ENCODE results near the gene GDI2. TPM values are rescaled to one million over a fixed set of nuclear protein-coding genes. Genes with fewer than 3 reads are reported as not detected.
"Not testable (repeated sequence)": the region's sequence is repeated elsewhere in the genome, so short reads cannot be mapped to it uniquely, and the experiment has no call there.

Gene GDI2
- total and polyA plus RNA-seq, 4 donors = 103 to 190 (median 155) TPM

GRCh38 chr10:5779730-5780129 lies 33.5 kb downstream of the GDI2 start:
- H3K27ac ChIP-seq (ENCODE audit: low read depth in 1 of 2, low read length in 2 of 2) = no peak overlapping the region

GRCh38 chr10:5777758-5778157 lies 35.5 kb downstream of the GDI2 start:
- WGBS = 96% methylated on average over 3 of the region's 3 CpGs
- H3K36me3 ChIP-seq (ENCODE audit: control insufficient read depth in 4 of 4, insufficient read depth in 3 of 4, low read depth in 1 of 4, low read length in 3 of 4) = peaks cover 6 to 28% (median 16%) of the 10 kb centered on the region in 4 donors
- DNase-seq (ENCODE audit: low spot score); H3K9me3 ChIP-seq (ENCODE audit: control insufficient read depth in 4 of 4, low read length in 3 of 4); H3K4me1 ChIP-seq (ENCODE audit: control insufficient read depth in 4 of 4, insufficient read depth in 4 of 4, low read length in 3 of 4); H3K9ac ChIP-seq (ENCODE audit: low read depth in 1 of 2, low read length in 2 of 2); H3K4me3 ChIP-seq (ENCODE audit: low read depth in 1 of 3, low read length in 3 of 3); H3K27ac ChIP-seq (ENCODE audit: low read depth in 1 of 2, low read length in 2 of 2); H3K27me3 ChIP-seq (ENCODE audit: control insufficient read depth in 4 of 4, insufficient read depth in 4 of 4, low read length in 3 of 4): not testable (repeated sequence)

More at GRCh38 chr10:5779730-5780129, 33.5 kb downstream of the GDI2 start:
- no peak for DNase-seq (ENCODE audit: low spot score)
- H3K4me3 ChIP-seq (ENCODE audit: low read depth in 1 of 3, low read length in 3 of 3) = no peak overlapping the region
- peaks cover 0 to 5% (median 0%) of the 10 kb centered on the region in 4 donors for H3K4me1 ChIP-seq (ENCODE audit: control insufficient read depth in 4 of 4, insufficient read depth in 4 of 4, low read length in 3 of 4)
- H3K36me3 ChIP-seq (ENCODE audit: control insufficient read depth in 4 of 4, insufficient read depth in 3 of 4, low read depth in 1 of 4, low read length in 3 of 4) = peaks cover 10 to 40% (median 27%) of the 10 kb centered on the region in 4 donors
- TF ChIP-seq TAF1 (conservative IDR thresholded peaks at IDR 0.05) (no peak), NR2F2 (IDR thresholded peaks at IDR 0.05) (no peak), CTCF (IDR thresholded peaks at IDR 0.05; ENCODE audit: low read depth, low read length, missing input control) (no peak), RAD21 (IDR thresholded peaks at IDR 0.05) (no peak), RXRA (IDR thresholded peaks at IDR 0.05) (no peak), GABPA (IDR thresholded peaks at IDR 0.05 in 1 of 2, conservative IDR thresholded peaks at IDR 0.05 in 1 of 2) (no peak), EGR1 (IDR thresholded peaks at IDR 0.05; ENCODE audit: low read depth in 2 of 2) (no peak), HNF4A (conservative IDR thresholded peaks at IDR 0.05) (no peak), ZBTB33 (IDR thresholded peaks at IDR 0.05) (no peak), SP1 (IDR thresholded peaks at IDR 0.05) (no peak), REST (IDR thresholded peaks at IDR 0.05) (no peak), MAX (IDR thresholded peaks at IDR 0.05) (no peak), FOXA2 (IDR thresholded peaks at IDR 0.05) (no peak), JUND (IDR thresholded peaks at IDR 0.05) (no peak), FOXA1 (IDR thresholded peaks at IDR 0.05) (no peak), HNF4G (IDR thresholded peaks at IDR 0.05) (no peak)
- 86% methylated on average over 3 of the region's 3 CpGs for WGBS
- no peaks in the 10 kb centered on the region for H3K27me3 ChIP-seq (ENCODE audit: control insufficient read depth in 4 of 4, insufficient read depth in 4 of 4, low read length in 3 of 4)
- no peaks in the 10 kb centered on the region for H3K9me3 ChIP-seq (ENCODE audit: control insufficient read depth in 4 of 4, low read length in 3 of 4)
- no peak overlapping the region for H3K9ac ChIP-seq (ENCODE audit: low read depth in 1 of 2, low read length in 2 of 2)
